HEK293 (cell line): ENCODE data around the gene SERINC5.

Experiments
- CTCF ChIP-seq: fragments of 450-650 bp; formaldehyde crosslinking; IDR thresholded peaks from 2 replicates; pipeline ENCODE4 v1.5.1; 2016; ENCODE audit warnings: missing biosample characterization, missing genetic modification characterization
- KLF8 ChIP-seq: fragments of 450-650 bp; formaldehyde crosslinking; IDR thresholded peaks from 2 replicates; pipeline ENCODE4 v1.5.1; 2016; ENCODE audit warnings: missing biosample characterization, missing genetic modification characterization
- MZF1 ChIP-seq: fragments of 450-650 bp; formaldehyde crosslinking; IDR thresholded peaks from 2 replicates; pipeline ENCODE4 v1.5.1; 2017; ENCODE audit warnings: missing biosample characterization, missing genetic modification characterization, borderline replicate concordance
- ZNF138 ChIP-seq: fragments of 450-650 bp; formaldehyde crosslinking; IDR thresholded peaks from 2 replicates; pipeline ENCODE4 v1.5.1; 2016; ENCODE audit warnings: missing biosample characterization, missing genetic modification characterization, borderline replicate concordance
- ZNF280C ChIP-seq: fragments of 450-650 bp; formaldehyde crosslinking; IDR thresholded peaks from 2 replicates; pipeline ENCODE4 v1.5.1; 2016; ENCODE audit warnings: missing biosample characterization, missing genetic modification characterization
- ZNF362 ChIP-seq: fragments of 450-650 bp; formaldehyde crosslinking; IDR thresholded peaks from 2 replicates; pipeline ENCODE4 v1.5.1; 2016; ENCODE audit warnings: missing biosample characterization, missing genetic modification characterization
- ZNF404 ChIP-seq: fragments of 450-650 bp; formaldehyde crosslinking; IDR thresholded peaks from 2 replicates; pipeline ENCODE4 v1.5.1; 2017; ENCODE audit warnings: missing biosample characterization, missing genetic modification characterization
- ZNF560 ChIP-seq: fragments of 450-650 bp; formaldehyde crosslinking; IDR thresholded peaks from 2 replicates; pipeline ENCODE4 v1.5.1; 2017; ENCODE audit warnings: missing biosample characterization, missing genetic modification characterization, borderline replicate concordance
- ZNF707 ChIP-seq: fragments of 450-650 bp; formaldehyde crosslinking; IDR thresholded peaks from 2 replicates; pipeline ENCODE4 v1.5.1; 2016; ENCODE audit warnings: missing biosample characterization, missing genetic modification characterization
- ZNF747 ChIP-seq: fragments of 450-650 bp; formaldehyde crosslinking; IDR thresholded peaks from 2 replicates; pipeline ENCODE4 v1.5.1; 2016; ENCODE audit warnings: missing biosample characterization, missing genetic modification characterization
- ZNF785 ChIP-seq: fragments of 450-650 bp; formaldehyde crosslinking; IDR thresholded peaks from 2 replicates; pipeline ENCODE4 v1.5.1; 2016; ENCODE audit warnings: missing biosample characterization, missing genetic modification characterization
- ZNF830 ChIP-seq: fragments of 450-650 bp; IDR thresholded peaks from 2 replicates; pipeline ENCODE4 v1.5.0; 2018; ENCODE audit warnings: missing biosample characterization, missing genetic modification characterization, low read depth, mild to moderate bottlenecking, moderate library complexity
- TF ChIP-seq, protein P1 (sequence below): fragments of 450-650 bp; formaldehyde crosslinking; IDR thresholded peaks from 2 replicates; pipeline ENCODE4 v1.5.1; 2017; ENCODE audit warnings: missing biosample characterization, missing genetic modification characterization

DNA sequence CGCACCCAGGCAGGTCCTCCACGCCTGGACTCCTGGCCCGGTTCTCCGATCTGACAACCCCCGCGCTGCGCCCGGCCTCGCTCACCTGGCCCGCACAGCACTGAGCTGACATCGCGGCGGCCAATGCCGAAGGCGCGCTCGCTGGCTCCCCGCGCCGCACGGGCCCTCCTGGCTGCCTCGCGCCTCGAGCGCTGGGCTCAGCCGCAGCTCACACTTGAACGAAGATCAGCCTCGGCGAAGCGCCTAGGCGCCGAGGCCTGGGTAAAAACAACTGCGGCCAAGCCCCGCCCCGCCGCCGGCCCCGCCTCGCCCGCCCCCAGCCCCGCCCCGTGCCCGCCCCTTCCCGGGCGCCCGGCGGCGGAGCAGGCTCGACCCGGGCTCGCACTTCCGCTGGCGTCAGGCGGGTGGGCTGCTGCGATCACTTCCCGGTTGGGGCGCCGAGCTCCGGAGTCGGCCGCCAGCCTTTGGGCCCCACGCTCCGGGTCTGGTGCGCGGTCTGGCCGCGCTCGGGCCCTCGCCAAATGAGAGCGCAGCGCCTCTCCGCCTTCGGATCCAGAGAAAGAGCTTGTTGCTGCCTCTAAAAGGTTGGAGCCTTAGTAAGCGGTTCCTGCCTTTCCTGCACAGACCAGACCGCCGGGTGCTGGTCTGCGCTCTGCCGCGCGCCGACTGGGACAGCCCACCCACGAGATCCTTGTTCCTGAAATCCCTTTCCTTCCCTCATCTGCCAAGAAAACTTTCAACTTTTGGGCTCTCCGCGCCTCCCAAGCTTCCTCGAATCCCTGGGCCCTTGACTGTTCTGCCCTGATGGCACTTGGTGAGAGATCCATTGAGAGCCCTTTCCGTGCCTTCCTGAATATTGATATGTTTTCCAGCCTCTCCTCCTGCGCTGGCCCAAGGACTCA lies at the start of gene SERINC5:
- no peak for TF ChIP-seq ZNF362
- no peak for TF ChIP-seq CTCF (tag by site-specific recombination)
- TF ChIP-seq ZNF280C (tag by site-specific recombination): no peak
- TF ChIP-seq ZNF138 (tag by site-specific recombination): no peak
- TF ChIP-seq ZNF560 (tag by site-specific recombination): no peak
- no peak for TF ChIP-seq ZNF785
- no peak for TF ChIP-seq ZNF707 (tag by site-specific recombination)
- no peak for TF ChIP-seq ZNF747 (tag by site-specific recombination)
- peak; percentile 36; the same call in 1 of the 2 replicates for TF ChIP-seq KLF8 (tag by site-specific recombination)
- TF ChIP-seq, protein P1, sequence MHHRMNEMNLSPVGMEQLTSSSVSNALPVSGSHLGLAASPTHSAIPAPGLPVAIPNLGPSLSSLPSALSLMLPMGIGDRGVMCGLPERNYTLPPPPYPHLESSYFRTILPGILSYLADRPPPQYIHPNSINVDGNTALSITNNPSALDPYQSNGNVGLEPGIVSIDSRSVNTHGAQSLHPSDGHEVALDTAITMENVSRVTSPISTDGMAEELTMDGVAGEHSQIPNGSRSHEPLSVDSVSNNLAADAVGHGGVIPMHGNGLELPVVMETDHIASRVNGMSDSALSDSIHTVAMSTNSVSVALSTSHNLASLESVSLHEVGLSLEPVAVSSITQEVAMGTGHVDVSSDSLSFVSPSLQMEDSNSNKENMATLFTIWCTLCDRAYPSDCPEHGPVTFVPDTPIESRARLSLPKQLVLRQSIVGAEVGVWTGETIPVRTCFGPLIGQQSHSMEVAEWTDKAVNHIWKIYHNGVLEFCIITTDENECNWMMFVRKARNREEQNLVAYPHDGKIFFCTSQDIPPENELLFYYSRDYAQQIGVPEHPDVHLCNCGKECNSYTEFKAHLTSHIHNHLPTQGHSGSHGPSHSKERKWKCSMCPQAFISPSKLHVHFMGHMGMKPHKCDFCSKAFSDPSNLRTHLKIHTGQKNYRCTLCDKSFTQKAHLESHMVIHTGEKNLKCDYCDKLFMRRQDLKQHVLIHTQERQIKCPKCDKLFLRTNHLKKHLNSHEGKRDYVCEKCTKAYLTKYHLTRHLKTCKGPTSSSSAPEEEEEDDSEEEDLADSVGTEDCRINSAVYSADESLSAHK (tag by site-specific recombination): 0 out of 2 replicates have a peak, but pooled peaks have one; percentile 9
- TF ChIP-seq ZNF830 (tag by site-specific recombination): no peak
- no peak for TF ChIP-seq ZNF404 (tag by site-specific recombination)
- TF ChIP-seq MZF1 (tag by site-specific recombination): no peak
